ENCODE measurements around the gene GRB10. TPM values are rescaled to one million over a fixed set of nuclear protein-coding genes. Genes with fewer than 3 reads are reported as not detected.

The GRB10 gene
- total and polyA plus RNA-seq, 2 of the 8 experiments (the other 6 are each of a cell fraction or from before 2014, with no cell fraction given): 35.7 to 97.0 TPM

DNA sequence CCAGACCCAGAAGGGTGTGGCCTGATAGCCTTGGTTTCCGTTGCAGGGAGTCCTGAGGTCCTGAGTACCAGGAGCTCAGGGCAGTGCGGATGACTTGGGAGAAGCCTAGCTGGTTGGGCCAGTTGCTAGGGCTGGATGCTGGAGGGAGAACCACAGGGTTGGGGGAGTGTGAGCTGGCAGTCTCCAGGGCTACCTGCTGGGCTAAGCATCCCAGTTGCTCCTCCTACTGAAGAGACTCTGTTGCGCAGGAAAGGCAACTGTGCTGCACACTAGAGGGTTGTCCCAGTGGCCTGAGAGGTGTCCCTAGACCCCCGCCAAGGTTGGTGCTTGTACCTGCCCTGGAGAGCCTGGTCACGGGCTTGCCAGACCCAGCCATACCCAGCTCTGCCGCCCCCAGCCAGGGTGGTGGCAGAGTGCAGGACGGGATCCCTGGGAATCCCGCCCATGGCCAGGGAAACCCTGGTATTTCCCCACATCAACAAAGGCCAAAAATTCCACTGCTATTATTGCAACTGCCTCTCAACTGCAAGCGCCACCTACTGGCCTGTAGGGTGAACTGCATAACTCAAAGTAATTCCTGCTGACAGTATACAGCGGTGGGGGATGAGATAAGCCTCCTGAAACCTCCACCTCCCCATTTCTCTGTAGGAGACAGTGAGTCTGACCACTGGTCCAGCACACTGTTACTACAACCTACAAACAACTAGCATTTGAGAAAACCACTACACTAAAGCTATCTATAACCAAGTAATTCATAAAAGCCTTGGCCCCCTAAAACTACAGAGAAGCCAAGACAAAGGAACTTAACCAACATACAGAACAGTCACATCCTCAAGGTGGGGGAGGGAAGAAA, 149.9 kb downstream of the GRB10 start:
- H3K4me1 ChIP-seq (replicated peaks in 1 of 4; ENCODE audit: control insufficient read depth in 3 of 4, insufficient read depth in 4 of 4, low read length in 3 of 4): peaks cover 4 to 20% (median 9%) of the 10 kb centered on the region in 4 experiments
- no peak overlapping the region for H2BK120ac ChIP-seq (replicated peaks; ENCODE audit: low read depth, low read length)
- no peaks in the 10 kb centered on the region for H3K23me2 ChIP-seq (ENCODE audit: low read depth, low read length)
- ChIA-PET CTCF (ENCODE audit: partially characterized antibody) (interaction anchor here (0.6 to 6.3 kb wide), 32 partner anchors 8 to 511 kb away, joined by 3 to 56 read pairs (median 5); no protein-coding TSS in a partner anchor), POLR2A (ENCODE audit: partially characterized antibody) (interaction anchor here (1.7 kb wide), 1 partner anchor 18 kb away, joined by 4 read pairs; no protein-coding TSS in a partner anchor)
- H3K27ac ChIP-seq (ENCODE audit: low read depth, low read length): peak overlapping the region; percentile 73
- H2BK20ac ChIP-seq (ENCODE audit: low read length): no peak overlapping the region
- H3K9me3 ChIP-seq (ENCODE audit: insufficient read depth in 2 of 2, low read depth in 1 of 2, low read length in 1 of 2): no peaks in the 10 kb centered on the region
- peak overlapping the region; percentile 65; the same call in 1 of the 2 replicates for H2BK15ac ChIP-seq (ENCODE audit: low read length)
- 45% methylated on average over 10 of the region's 10 CpGs; no CpG with 5 or more reads in 1 of the 2 experiments for WGBS, 2 experiments (ENCODE audit: extremely low coverage in 1 of 2, insufficient coverage in 1 of 2, insufficient read length in 1 of 2, insufficient replicate concordance in 2 of 2, low coverage in 1 of 2, low lambda C conversion rate in 2 of 2, missing lambda C conversion rate in 1 of 2)
- FAIRE-seq (peak; percentile 78), DNase-seq (ENCODE audit: low read depth in 1 of 2, low spot score in 2 of 2) (peak; percentile 21 to 80)
- no peak overlapping the region; the same call in 1 of the 2 replicates for H4K8ac ChIP-seq (ENCODE audit: extremely low read depth, insufficient read depth, low read length)
- H3K18ac ChIP-seq (ENCODE audit: extremely low read depth, low read length): peak overlapping the region; percentile 60
- H4K20me1 ChIP-seq (replicated peaks in 1 of 2; ENCODE audit: control insufficient read depth in 1 of 2, insufficient read depth in 2 of 2, low read length in 2 of 2): peaks cover 4 to 8% of the 10 kb centered on the region in 2 experiments
- no peaks in the 10 kb centered on the region for H3K27me3 ChIP-seq (replicated peaks in 1 of 4; ENCODE audit: control insufficient read depth in 3 of 4, extremely low read depth in 1 of 4, insufficient read depth in 3 of 4, low read length in 3 of 4)
- H3K79me2 ChIP-seq (ENCODE audit: control insufficient read depth in 1 of 2, insufficient read depth in 2 of 2, low read length in 2 of 2): peaks cover 0 to 74% of the 10 kb centered on the region in 2 experiments; a peak in 3 of 4 replicates
- peak overlapping the region in 2 of 4 experiments; percentile 5 to 24; a peak in 2 of 7 replicates for H3K9ac ChIP-seq (replicated peaks in 1 of 4; ENCODE audit: extremely low read depth in 1 of 4, low read depth in 3 of 4, low read length in 3 of 4)
- H4K91ac ChIP-seq (replicated peaks; ENCODE audit: insufficient read length, low read length): no peak overlapping the region
- H3K4me3 ChIP-seq (ENCODE audit: extremely low read depth in 1 of 4, insufficient read depth in 2 of 4, low read depth in 3 of 4, low read length in 4 of 4): no peak overlapping the region
- H3K4me2 ChIP-seq (ENCODE audit: insufficient read depth in 1 of 2, low read depth in 2 of 2, low read length in 2 of 2): peak overlapping the region; percentile 1 to 54; a peak in 3 of 4 replicates
- H3K56ac ChIP-seq (replicated peaks; ENCODE audit: insufficient read length, low read depth, low read length): no peak overlapping the region
- no peak overlapping the region for H4K5ac ChIP-seq (ENCODE audit: insufficient read length, low read depth, low read length)
- H3K4ac ChIP-seq (replicated peaks; ENCODE audit: insufficient read length, low read depth, low read length): no peak overlapping the region
- H2BK12ac ChIP-seq (ENCODE audit: low read depth, low read length): peak overlapping the region; percentile 94
- H2AK5ac ChIP-seq (ENCODE audit: low read depth, low read length): peak overlapping the region; percentile 19; the same call in 1 of the 2 replicates
- H3K36me3 ChIP-seq (ENCODE audit: control insufficient read depth in 2 of 4, insufficient read depth in 4 of 4, low read length in 3 of 4): no peaks in the 10 kb centered on the region
- H3K14ac ChIP-seq (ENCODE audit: insufficient read length): no peak overlapping the region
- no peak overlapping the region for H3K23ac ChIP-seq (ENCODE audit: insufficient read length)
- H2BK5ac ChIP-seq (ENCODE audit: low read depth, low read length): peak overlapping the region; percentile 81
- no peak overlapping the region for H2AFZ ChIP-seq (ENCODE audit: low read length)
- H3K79me1 ChIP-seq (ENCODE audit: low read depth, low read length): 0 out of 2 replicates have a peak, but pooled peaks cover 4% of the 10 kb centered on the region
- TF ChIP-seq, protein P1, sequence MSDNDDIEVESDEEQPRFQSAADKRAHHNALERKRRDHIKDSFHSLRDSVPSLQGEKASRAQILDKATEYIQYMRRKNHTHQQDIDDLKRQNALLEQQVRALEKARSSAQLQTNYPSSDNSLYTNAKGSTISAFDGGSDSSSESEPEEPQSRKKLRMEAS (IDR thresholded peaks at IDR 0.05): no peak
- TF ChIP-seq GABPA (IDR thresholded peaks at IDR 0.05; ENCODE audit: borderline replicate concordance, insufficient read depth, low read length) (no peak), TCF12 (IDR thresholded peaks at IDR 0.05; ENCODE audit: low read depth, low read length) (no peak), KDM5A (IDR thresholded peaks at IDR 0.05; ENCODE audit: low read length) (no peak), GTF2F1 (IDR thresholded peaks at IDR 0.05; ENCODE audit: borderline replicate concordance, low read depth, low read length) (no peak), NANOG (IDR thresholded peaks at IDR 0.05; ENCODE audit: insufficient read depth, low read depth, low read length, poor library complexity, severe bottlenecking) (no peak)

Measured in H1 (cell line).